ENCODE data around the gene LYVE1.

LYVE1 gene

DNA sequence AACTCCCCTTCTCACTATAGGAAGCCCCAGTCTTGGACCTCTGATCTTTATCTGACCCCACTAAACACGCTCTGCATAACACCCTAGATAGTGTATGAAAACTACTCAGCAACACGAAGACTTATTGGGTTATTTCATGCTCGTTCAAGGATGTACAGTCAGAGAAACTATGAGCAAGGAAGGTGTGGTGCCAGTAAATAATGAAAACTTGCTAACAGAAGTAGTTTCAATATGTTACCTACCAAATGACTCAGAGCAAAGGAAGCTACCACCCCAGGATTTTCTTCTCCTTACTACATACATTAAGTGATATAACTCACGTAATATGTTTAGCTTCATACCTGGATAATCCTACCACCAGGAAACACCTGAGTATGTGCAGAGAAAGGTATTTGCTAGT is 25.9 kb upstream of the LYVE1 start:
- Histone ChIP-seq H3K9me3 (ENCODE audit: control insufficient read depth, low read length) (no peaks in the 10 kb centered on the region), H3K4me1 (ENCODE audit: control insufficient read depth, insufficient read depth, low read length, poor library complexity, severe bottlenecking) (no peaks in the 10 kb centered on the region), H3K27ac (ENCODE audit: insufficient read depth, low read length, poor library complexity, severe bottlenecking) (no peak overlapping the region), H3K27me3 (replicated peaks; ENCODE audit: control insufficient read depth, insufficient read depth, low read length, poor library complexity, severe bottlenecking) (no peaks in the 10 kb centered on the region), H3K36me3 (ENCODE audit: control insufficient read depth, insufficient read depth, low read length) (no peaks in the 10 kb centered on the region), H3K4me3 (ENCODE audit: insufficient read depth, low read depth, low read length, poor library complexity, severe bottlenecking) (no peak overlapping the region)
- DNase-seq, result no peak

GRCh38 chr11:10592331-10592730 is 23.9 kb upstream of the LYVE1 start:
- no peak overlapping the region for H3K27ac ChIP-seq (ENCODE audit: insufficient read depth, low read length, poor library complexity, severe bottlenecking)
- no peaks in the 10 kb centered on the region for H3K27me3 ChIP-seq (replicated peaks; ENCODE audit: control insufficient read depth, insufficient read depth, low read length, poor library complexity, severe bottlenecking)
- H3K4me3 ChIP-seq (ENCODE audit: insufficient read depth, low read depth, low read length, poor library complexity, severe bottlenecking), result no peak overlapping the region
- no peaks in the 10 kb centered on the region for H3K4me1 ChIP-seq (ENCODE audit: control insufficient read depth, insufficient read depth, low read length, poor library complexity, severe bottlenecking)
- no peaks in the 10 kb centered on the region for H3K9me3 ChIP-seq (ENCODE audit: control insufficient read depth, low read length)
- no peaks in the 10 kb centered on the region for H3K36me3 ChIP-seq (ENCODE audit: control insufficient read depth, insufficient read depth, low read length)
- DNase-seq, result no peak

- Histone ChIP-seq H3K4me3 (ENCODE audit: insufficient read depth, low read depth, low read length, poor library complexity, severe bottlenecking) (no peak overlapping the region), H3K27ac (ENCODE audit: insufficient read depth, low read length, poor library complexity, severe bottlenecking) (no peak overlapping the region), H3K4me1 (ENCODE audit: control insufficient read depth, insufficient read depth, low read length, poor library complexity, severe bottlenecking) (no peaks in the 10 kb centered on the region), H3K27me3 (replicated peaks; ENCODE audit: control insufficient read depth, insufficient read depth, low read length, poor library complexity, severe bottlenecking) (no peaks in the 10 kb centered on the region), H3K9me3 (ENCODE audit: control insufficient read depth, low read length) (no peaks in the 10 kb centered on the region), H3K36me3 (ENCODE audit: control insufficient read depth, insufficient read depth, low read length) (no peaks in the 10 kb centered on the region)
- DNase-seq, result no peak
These were observed 23.3 kb upstream of the LYVE1 start for GRCh38 chr11:10591741-10592140.

DNA sequence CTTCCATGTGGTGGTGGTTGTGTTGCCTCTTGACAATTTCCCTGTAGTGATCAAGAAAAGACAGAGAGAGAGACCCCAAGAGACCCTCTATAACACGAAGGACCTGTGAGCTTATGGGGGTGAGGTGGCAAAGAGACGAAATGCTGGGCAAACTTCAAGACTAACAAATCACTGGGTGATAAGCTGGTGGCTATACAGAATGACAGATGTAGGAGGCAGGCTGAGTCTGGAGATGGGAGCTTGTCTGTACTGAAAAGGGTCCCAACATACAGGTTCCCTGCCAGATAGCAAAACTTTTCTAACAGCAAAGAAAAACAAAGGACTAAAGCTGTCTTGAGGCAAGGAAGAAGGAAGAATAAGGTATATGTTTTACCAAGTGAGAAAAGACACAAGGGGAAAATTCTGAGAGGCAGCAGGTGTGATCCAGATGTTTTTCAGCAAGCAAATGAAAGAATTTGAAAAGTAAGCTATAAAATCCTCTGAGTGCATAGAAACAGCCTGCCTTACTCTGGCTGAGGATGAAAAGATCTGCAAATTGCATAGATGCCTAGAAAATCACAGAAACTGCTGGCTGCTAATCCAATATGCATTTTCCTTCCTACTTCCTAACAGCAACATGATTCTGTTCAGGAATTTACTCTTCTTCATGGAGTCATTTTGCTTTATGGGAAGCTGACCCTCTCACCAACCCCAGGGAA is 21.9 kb upstream of the LYVE1 start:
- Histone ChIP-seq H3K27me3 (replicated peaks; ENCODE audit: control insufficient read depth, insufficient read depth, low read length, poor library complexity, severe bottlenecking) (no peaks in the 10 kb centered on the region), H3K4me1 (ENCODE audit: control insufficient read depth, insufficient read depth, low read length, poor library complexity, severe bottlenecking) (no peaks in the 10 kb centered on the region), H3K36me3 (ENCODE audit: control insufficient read depth, insufficient read depth, low read length) (no peaks in the 10 kb centered on the region), H3K9me3 (ENCODE audit: control insufficient read depth, low read length) (no peaks in the 10 kb centered on the region), H3K27ac (ENCODE audit: insufficient read depth, low read length, poor library complexity, severe bottlenecking) (no peak overlapping the region), H3K4me3 (ENCODE audit: insufficient read depth, low read depth, low read length, poor library complexity, severe bottlenecking) (no peak overlapping the region)
- DNase-seq, result no peak

DNA sequence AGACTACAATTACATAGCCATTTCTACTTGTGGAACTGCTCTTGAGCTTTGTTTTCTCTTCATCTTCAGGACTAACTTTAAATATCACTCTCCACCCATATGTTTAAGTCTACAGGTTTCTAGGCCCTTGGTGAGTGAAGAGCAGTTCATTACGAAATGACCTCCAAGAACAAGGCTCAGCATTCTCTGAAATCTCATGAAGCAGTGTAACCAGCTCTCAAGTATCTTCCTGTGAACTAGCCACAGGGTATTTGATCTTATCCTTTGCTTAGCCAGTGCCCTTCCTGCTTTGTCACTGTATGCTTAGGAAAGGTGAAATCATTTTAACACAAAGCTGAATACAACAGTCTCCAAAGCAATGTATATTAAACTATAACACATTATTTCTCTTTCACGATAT is 20.4 kb upstream of the LYVE1 start:
- H3K4me3 ChIP-seq (ENCODE audit: insufficient read depth, low read depth, low read length, poor library complexity, severe bottlenecking), result no peak overlapping the region
- no peaks in the 10 kb centered on the region for H3K4me1 ChIP-seq (ENCODE audit: control insufficient read depth, insufficient read depth, low read length, poor library complexity, severe bottlenecking)
- DNase-seq, result no peak
- H3K36me3 ChIP-seq (ENCODE audit: control insufficient read depth, insufficient read depth, low read length), result no peaks in the 10 kb centered on the region
- no peaks in the 10 kb centered on the region for H3K9me3 ChIP-seq (ENCODE audit: control insufficient read depth, low read length)
- H3K27me3 ChIP-seq (replicated peaks; ENCODE audit: control insufficient read depth, insufficient read depth, low read length, poor library complexity, severe bottlenecking), result no peaks in the 10 kb centered on the region
- H3K27ac ChIP-seq (ENCODE audit: insufficient read depth, low read length, poor library complexity, severe bottlenecking), result no peak overlapping the region

GRCh38 chr11:10587995-10588394 is 19.5 kb upstream of the LYVE1 start:
- Histone ChIP-seq H3K27ac (ENCODE audit: insufficient read depth, low read length, poor library complexity, severe bottlenecking) (no peak overlapping the region), H3K36me3 (ENCODE audit: control insufficient read depth, insufficient read depth, low read length) (no peaks in the 10 kb centered on the region), H3K4me3 (ENCODE audit: insufficient read depth, low read depth, low read length, poor library complexity, severe bottlenecking) (no peak overlapping the region), H3K27me3 (replicated peaks; ENCODE audit: control insufficient read depth, insufficient read depth, low read length, poor library complexity, severe bottlenecking) (no peaks in the 10 kb centered on the region), H3K4me1 (ENCODE audit: control insufficient read depth, insufficient read depth, low read length, poor library complexity, severe bottlenecking) (no peaks in the 10 kb centered on the region), H3K9me3 (ENCODE audit: control insufficient read depth, low read length) (no peaks in the 10 kb centered on the region)
- no peak for DNase-seq

DNA sequence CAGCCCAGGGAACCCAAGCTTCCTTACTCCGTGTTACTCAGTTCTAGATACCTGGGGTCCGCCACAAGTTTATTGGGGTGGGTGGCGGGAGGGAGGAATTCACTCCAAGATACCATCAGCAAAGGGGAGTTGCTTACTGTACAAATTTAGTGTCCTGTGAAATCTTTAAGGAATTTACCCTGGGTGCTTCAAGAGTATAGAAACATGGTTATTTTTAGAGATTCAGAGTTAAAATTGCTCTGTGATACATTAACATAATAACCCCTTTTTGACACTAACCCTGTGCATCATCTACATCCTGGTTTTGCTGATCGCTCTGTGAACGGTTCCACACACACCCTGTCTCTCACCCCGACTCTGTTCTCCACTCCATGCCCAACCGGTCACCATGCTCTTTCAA is 18.9 kb upstream of the LYVE1 start:
- Histone ChIP-seq H3K36me3 (ENCODE audit: control insufficient read depth, insufficient read depth, low read length) (no peaks in the 10 kb centered on the region), H3K27me3 (replicated peaks; ENCODE audit: control insufficient read depth, insufficient read depth, low read length, poor library complexity, severe bottlenecking) (no peaks in the 10 kb centered on the region), H3K27ac (ENCODE audit: insufficient read depth, low read length, poor library complexity, severe bottlenecking) (no peak overlapping the region), H3K4me1 (ENCODE audit: control insufficient read depth, insufficient read depth, low read length, poor library complexity, severe bottlenecking) (no peaks in the 10 kb centered on the region), H3K4me3 (ENCODE audit: insufficient read depth, low read depth, low read length, poor library complexity, severe bottlenecking) (no peak overlapping the region), H3K9me3 (ENCODE audit: control insufficient read depth, low read length) (no peaks in the 10 kb centered on the region)
- DNase-seq, result no peak

DNA sequence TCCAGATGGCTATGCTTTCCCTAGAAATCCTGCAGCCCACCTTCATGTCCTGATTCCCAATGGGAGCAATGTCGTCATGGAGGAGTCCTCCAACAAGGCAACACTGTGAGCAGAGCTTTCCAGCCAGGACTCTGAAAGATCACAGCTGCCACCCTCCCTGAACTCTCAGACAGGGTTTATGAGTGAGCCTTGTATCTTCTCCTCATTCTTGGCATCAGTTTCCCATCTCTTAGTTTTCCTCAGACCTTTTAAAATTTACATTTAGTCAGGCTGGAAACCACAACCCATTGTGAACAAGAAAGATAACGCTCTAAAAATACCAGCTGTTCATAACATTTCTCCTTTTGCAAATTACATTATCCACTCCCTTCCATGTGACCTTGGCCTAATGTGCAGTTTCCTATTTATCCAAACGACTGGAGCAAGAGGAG is 15.6 kb upstream of the LYVE1 start:
- no peaks in the 10 kb centered on the region for H3K36me3 ChIP-seq (ENCODE audit: control insufficient read depth, insufficient read depth, low read length)
- H3K27me3 ChIP-seq (replicated peaks; ENCODE audit: control insufficient read depth, insufficient read depth, low read length, poor library complexity, severe bottlenecking), result no peaks in the 10 kb centered on the region
- H3K4me1 ChIP-seq (ENCODE audit: control insufficient read depth, insufficient read depth, low read length, poor library complexity, severe bottlenecking), result no peaks in the 10 kb centered on the region
- no peaks in the 10 kb centered on the region for H3K9me3 ChIP-seq (ENCODE audit: control insufficient read depth, low read length)
- no peak overlapping the region for H3K27ac ChIP-seq (ENCODE audit: insufficient read depth, low read length, poor library complexity, severe bottlenecking)
- DNase-seq, result no peak
- no peak overlapping the region for H3K4me3 ChIP-seq (ENCODE audit: insufficient read depth, low read depth, low read length, poor library complexity, severe bottlenecking)

DNA sequence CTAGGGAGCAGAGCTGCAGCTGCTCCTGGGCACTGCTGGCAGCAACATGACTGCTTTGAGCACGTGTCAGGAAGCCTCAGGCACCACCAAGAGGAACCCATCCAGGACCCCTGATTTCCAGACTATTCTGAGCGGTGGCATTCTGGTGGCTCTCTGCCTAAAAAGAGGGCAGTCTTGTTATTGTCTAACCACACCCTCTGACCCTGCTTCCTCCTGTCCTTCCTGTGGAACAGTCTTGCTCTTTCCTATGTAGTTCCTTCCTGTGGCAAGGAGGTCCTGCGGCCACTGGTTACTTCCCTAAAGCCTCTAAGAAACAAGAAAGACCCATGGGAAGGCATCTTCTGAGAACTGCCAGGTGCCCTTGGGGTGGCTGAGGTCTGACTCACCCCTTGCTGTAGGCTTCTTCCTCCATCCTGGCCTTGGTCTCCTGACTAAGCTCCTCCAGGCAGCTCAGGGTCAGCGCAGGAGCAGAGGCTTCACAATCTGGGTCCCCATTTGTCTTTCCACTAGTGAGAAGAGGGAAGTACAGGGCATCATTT is 13.1 kb upstream of the LYVE1 start:
- H3K9me3 ChIP-seq (ENCODE audit: control insufficient read depth, low read length), result no peaks in the 10 kb centered on the region
- no peaks in the 10 kb centered on the region for H3K36me3 ChIP-seq (ENCODE audit: control insufficient read depth, insufficient read depth, low read length)
- no peak overlapping the region for H3K4me3 ChIP-seq (ENCODE audit: insufficient read depth, low read depth, low read length, poor library complexity, severe bottlenecking)
- no peaks in the 10 kb centered on the region for H3K27me3 ChIP-seq (replicated peaks; ENCODE audit: control insufficient read depth, insufficient read depth, low read length, poor library complexity, severe bottlenecking)
- no peak overlapping the region for H3K27ac ChIP-seq (ENCODE audit: insufficient read depth, low read length, poor library complexity, severe bottlenecking)
- no peak for DNase-seq
- H3K4me1 ChIP-seq (ENCODE audit: control insufficient read depth, insufficient read depth, low read length, poor library complexity, severe bottlenecking), result no peaks in the 10 kb centered on the region

GRCh38 chr11:10580623-10581022 is 12.2 kb upstream of the LYVE1 start:
- Histone ChIP-seq H3K27ac (ENCODE audit: insufficient read depth, low read length, poor library complexity, severe bottlenecking) (no peak overlapping the region), H3K27me3 (replicated peaks; ENCODE audit: control insufficient read depth, insufficient read depth, low read length, poor library complexity, severe bottlenecking) (no peaks in the 10 kb centered on the region), H3K9me3 (ENCODE audit: control insufficient read depth, low read length) (no peaks in the 10 kb centered on the region), H3K36me3 (ENCODE audit: control insufficient read depth, insufficient read depth, low read length) (no peaks in the 10 kb centered on the region), H3K4me3 (ENCODE audit: insufficient read depth, low read depth, low read length, poor library complexity, severe bottlenecking) (no peak overlapping the region), H3K4me1 (ENCODE audit: control insufficient read depth, insufficient read depth, low read length, poor library complexity, severe bottlenecking) (no peaks in the 10 kb centered on the region)
- no peak for DNase-seq
